PC-3 (cell line): ENCODE data around the gene SCN1B. TPM values are rescaled to one million over a fixed set of nuclear protein-coding genes. Genes with fewer than 3 reads are reported as not detected.
A peak's percentile ranks its signal among the peaks of the same experiment; 100 is the strongest.

Experiments used
- ATAC-seq: fragments of 200-7000 bp; cut with Tn5 transposase; 2 replicates; pipeline ENCODE4 v1.9.1; 2020; ENCODE audit warnings: mild to moderate bottlenecking, moderate library complexity
- BruUV-seq: library from RNA; stranded (reverse); fragments of 400-500 nt; replicated peaks from 2 replicates; lab custom pipeline; 2021; lab: Mats Ljungman, UMichigan
- CTCF ChIA-PET: fragments of 300-600 bp; sonication (Branson Sonifier 250); formaldehyde crosslinking; loops from one replicate; lab custom pipeline; 2022; ENCODE audit warnings: antibody characterized with exemption; lab: Charles Lee
- POLR2A ChIA-PET: fragments of 300-600 bp; sonication (Branson Sonifier 250); formaldehyde crosslinking; loops from one replicate; lab custom pipeline; 2022; ENCODE audit warnings: antibody characterized with exemption; ENCODE audit not compliant: unreplicated experiment; lab: Charles Lee
- DNase-seq: peaks from one replicate; pipeline ENCODE4 v3.0.0-alpha.2; 2015
- H2AFZ ChIP-seq: fragments of 300-600 bp; sonication (generic); 2 replicates; pipeline ENCODE4 v1.6.0; 2016; ENCODE audit warnings: antibody characterized with exemption, low read length
- H3F3A ChIP-seq: fragments of 300-600 bp; sonication (generic); one replicate; pipeline ENCODE4 v1.6.0; 2017; ENCODE audit warnings: antibody characterized with exemption, low read length, control low read depth, mild to moderate bottlenecking; ENCODE audit not compliant: unreplicated experiment
- H3K27ac ChIP-seq: fragments of 300-600 bp; sonication (generic); 2 replicates; pipeline ENCODE4 v1.5.1; 2016; ENCODE audit warnings: mild to moderate bottlenecking, low read length
- H3K27me3 ChIP-seq: fragments of 300-600 bp; sonication (generic); 2 replicates; pipeline ENCODE4 v1.6.1; 2016; ENCODE audit warnings: low read length, mixed read lengths
- H3K36me3 ChIP-seq: fragments of 300-600 bp; sonication (generic); 2 replicates; pipeline ENCODE4 v1.6.1; 2016; ENCODE audit warnings: low read depth, mixed run types, low read length, mixed read lengths
- H3K4me1 ChIP-seq: fragments of 300-600 bp; sonication (generic); 2 replicates; pipeline ENCODE4 v1.5.1; 2016; ENCODE audit warnings: low read length; ENCODE audit not compliant: insufficient read depth
- H3K4me2 ChIP-seq: fragments of 300-600 bp; sonication (generic); 2 replicates; pipeline ENCODE4 v1.6.0; 2016; ENCODE audit warnings: low read length
- H3K4me3 ChIP-seq: fragments of 300-600 bp; sonication (generic); 2 replicates; pipeline ENCODE4 v1.5.1; 2016; ENCODE audit warnings: mild to moderate bottlenecking, low read length, mixed read lengths
- H3K79me2 ChIP-seq: fragments of 300-600 bp; sonication (generic); 2 replicates; pipeline ENCODE4 v1.6.1; 2017; ENCODE audit warnings: low read length, mixed read lengths
- H3K9ac ChIP-seq: fragments of 300-600 bp; sonication (generic); 2 replicates; pipeline ENCODE4 v1.6.0; 2016; ENCODE audit warnings: mild to moderate bottlenecking, low read length
- H3K9me2 ChIP-seq: fragments of 300-600 bp; sonication (generic); replicated peaks from 2 replicates; pipeline ENCODE4 v1.6.1; 2016; ENCODE audit warnings: mixed run types, low read length, mixed read lengths
- H3K9me3 ChIP-seq: fragments of 300-600 bp; sonication (generic); 2 replicates; pipeline ENCODE4 v1.6.1; 2016; ENCODE audit warnings: low read length, mixed read lengths
- H4K20me1 ChIP-seq: fragments of 300-600 bp; sonication (generic); 2 replicates; pipeline ENCODE4 v1.6.1; 2016; ENCODE audit warnings: low read length, mixed read lengths
- CTCF ChIP-seq: fragments of 300-600 bp; sonication (generic); conservative IDR thresholded peaks from 2 replicates; pipeline ENCODE4 v1.5.1; 2017; ENCODE audit warnings: antibody characterized with exemption, low read depth, mild to moderate bottlenecking, low read length
- EZH2 ChIP-seq: fragments of 300-600 bp; sonication (generic); IDR thresholded peaks from one replicate; pipeline ENCODE4 v1.6.1; 2017; ENCODE audit warnings: antibody characterized with exemption, mild to moderate bottlenecking, low read length; ENCODE audit not compliant: unreplicated experiment
- EZH2phosphoT487 ChIP-seq: fragments of 300-600 bp; sonication (generic); IDR thresholded peaks from 2 replicates; pipeline ENCODE4 v1.6.1; 2018; ENCODE audit warnings: mild to moderate bottlenecking, antibody characterized with exemption, low read length, borderline replicate concordance
- intact Hi-C: fragments of 100-400 bp; cut with micrococcal nuclease; formaldehyde crosslinking; loops from 2 replicates; pipeline ENCODE4 v1.9.0; 2023
- total RNA-seq: library from RNA; depleted of rRNA; stranded (reverse); fragments of >200 nt; gene quantifications from 2 replicates; pipeline ENCODE4 v1.2.3, GENCODE V29; 2014

SCN1B gene
- total RNA-seq, 1 experiment from 2014 or later: 1.7 TPM

DNA sequence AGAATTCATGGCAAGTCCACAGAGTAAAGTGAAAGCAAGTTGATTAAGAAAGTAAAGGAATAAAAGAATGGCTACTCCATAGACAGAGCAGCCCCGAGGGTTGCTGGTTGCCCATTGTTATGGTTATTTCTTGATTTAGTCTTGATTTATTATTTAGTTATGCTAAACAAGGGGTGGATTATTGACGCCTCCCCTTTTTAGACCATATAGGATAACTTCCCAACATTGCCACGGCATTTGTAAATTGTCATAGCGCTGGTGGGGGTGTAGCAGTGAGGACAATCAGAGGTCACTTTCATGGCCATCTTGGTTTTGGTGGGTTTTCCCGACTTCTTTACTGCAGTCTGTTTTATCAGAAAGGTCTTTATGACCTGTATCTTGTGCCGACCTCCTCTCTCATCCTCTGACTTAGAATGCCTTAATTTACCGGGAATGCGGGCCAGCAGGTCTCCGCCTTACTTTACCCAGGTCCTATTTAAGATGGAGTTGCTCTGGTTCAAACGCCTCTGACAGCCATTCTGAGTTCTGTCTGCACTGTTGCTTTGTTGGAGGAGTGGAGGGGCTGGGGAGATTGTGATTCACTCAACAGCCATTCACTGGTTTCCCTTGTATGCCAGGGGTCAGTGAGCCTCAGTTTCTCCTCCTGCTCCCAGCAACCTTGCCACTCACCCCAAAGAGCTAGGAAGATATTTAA lies 38.8 kb downstream of the SCN1B start:
- Histone ChIP-seq H3K4me3 (peak overlapping the region; percentile 31; the same call in 1 of the 2 replicates), H3K9me3 (no peaks in the 10 kb centered on the region), H4K20me1 (no peaks in the 10 kb centered on the region), H3K36me3 (no peaks in the 10 kb centered on the region), H3K4me2 (peak overlapping the region; percentile 71), H3K9ac (no peak overlapping the region), H3K79me2 (no peaks in the 10 kb centered on the region), H2AFZ (no peak overlapping the region), H3F3A (no peaks in the 10 kb centered on the region), H3K4me1 (peaks cover 12% of the 10 kb centered on the region), H3K27ac (peak overlapping the region; percentile 20; the same call in 1 of the 2 replicates), H3K27me3 (no peaks in the 10 kb centered on the region), H3K9me2 (no peaks in the 10 kb centered on the region)
- no TSS peak for BruUV-seq
- ATAC-seq: no peak
- ChIA-PET CTCF (no interaction called here), POLR2A (no interaction called here)
- intact Hi-C loops: loop anchor here (5.0 kb wide), 1 partner anchor 73 kb away; the partner anchor contains the start of gene FXYD7
- TF ChIP-seq EZH2 (no peak), CTCF (no peak), EZH2phosphoT487 (no peak)
- no peak for DNase-seq

DNA sequence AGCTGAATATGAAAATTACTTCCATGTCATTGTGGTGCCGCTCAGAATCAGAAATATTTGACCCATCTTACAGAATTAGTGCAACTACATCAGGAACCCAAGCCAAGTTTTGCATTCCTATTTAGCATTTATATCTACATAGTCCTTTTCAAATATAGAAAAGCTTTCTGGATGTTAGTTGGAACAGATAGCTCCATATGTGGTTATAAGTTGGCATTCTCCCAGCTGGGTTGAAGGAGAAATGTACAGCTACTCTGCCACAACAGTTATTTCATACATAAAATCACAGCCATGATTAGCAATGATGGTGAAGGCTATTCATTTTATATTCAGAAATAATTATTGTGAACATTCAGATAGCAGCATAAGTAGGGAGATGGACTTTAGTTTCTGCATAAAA lies 39.4 kb downstream of the SCN1B start:
- Histone ChIP-seq H3K36me3 (no peaks in the 10 kb centered on the region), H3K9me2 (no peaks in the 10 kb centered on the region), H3K4me3 (no peak overlapping the region), H2AFZ (no peak overlapping the region), H3K9me3 (no peaks in the 10 kb centered on the region), H3K9ac (no peak overlapping the region), H3K27ac (no peak overlapping the region), H3K4me2 (no peak overlapping the region), H4K20me1 (no peaks in the 10 kb centered on the region), H3K27me3 (no peaks in the 10 kb centered on the region), H3K4me1 (peaks cover 11% of the 10 kb centered on the region), H3F3A (no peaks in the 10 kb centered on the region), H3K79me2 (no peaks in the 10 kb centered on the region)
- DNase-seq (no peak), ATAC-seq (no peak)
- TF ChIP-seq CTCF (no peak), EZH2 (no peak), EZH2phosphoT487 (no peak)
- BruUV-seq: no TSS peak
- ChIA-PET POLR2A (no interaction called here), CTCF (no interaction called here)
- intact Hi-C loops: loop anchor here (5.0 kb wide), 1 partner anchor 73 kb away; the partner anchor contains the start of gene FXYD7

- ChIA-PET POLR2A (no interaction called here), CTCF (no interaction called here)
- Histone ChIP-seq H3K4me3 (no peak overlapping the region), H3K27me3 (no peaks in the 10 kb centered on the region), H3F3A (no peaks in the 10 kb centered on the region), H3K4me1 (peaks cover 11% of the 10 kb centered on the region), H3K9me2 (no peaks in the 10 kb centered on the region), H3K9me3 (no peaks in the 10 kb centered on the region), H3K27ac (no peak overlapping the region), H3K36me3 (no peaks in the 10 kb centered on the region), H3K4me2 (no peak overlapping the region), H2AFZ (no peak overlapping the region), H3K79me2 (no peaks in the 10 kb centered on the region), H4K20me1 (no peaks in the 10 kb centered on the region), H3K9ac (no peak overlapping the region)
- intact Hi-C loops: no loop called here
- DNase-seq (no peak), ATAC-seq (no peak)
- no peak for TF ChIP-seq EZH2
- no peak for TF ChIP-seq EZH2phosphoT487
- TF ChIP-seq CTCF: no peak
- BruUV-seq: no TSS peak
Measured at GRCh38 chr19:35070471-35070870, 40.2 kb downstream of the SCN1B start.
